K562 (cell line): ENCODE results near the gene OPRM1. TPM values are rescaled to one million over a fixed set of nuclear protein-coding genes. Genes with fewer than 3 reads are reported as not detected.

Source experiments
- ATAC-seq: fragments of 200-7000 bp; cut with Tn5 transposase; 3 replicates; pipeline ENCODE4 v1.9.1; 2020; ENCODE audit warnings: moderate library complexity
- BruUV-seq: library from RNA; stranded (reverse); fragments of 400-500 nt; replicated peaks from 2 replicates; lab custom pipeline; 2021; lab: Mats Ljungman, UMichigan
- CTCF ChIA-PET: fragments of 300-600 bp; formaldehyde crosslinking; extraction: SDS; loops from one replicate; lab custom pipeline; 2021; ENCODE audit warnings: low intra/inter-chr PET ratio; lab: Yijun Ruan, JAX
- POLR2A ChIA-PET: fragments of 300-600, 350-650 bp; sonication (Branson Sonifier 250); formaldehyde crosslinking; extraction: SDS; loops from one replicate; lab custom pipeline; 2021; ENCODE audit warnings: antibody characterized with exemption, inconsistent platforms; lab: Yijun Ruan, JAX
- DNase-seq, 4 experiments: peaks; one replicate each; pipeline versions ENCODE4 v3.0.0 to v3.0.0-alpha.2; 2011 to 2018; ENCODE audit warnings: low spot score in 3 of 4, mixed read lengths in 3 of 4; ENCODE audit errors: extremely low read depth in 1 of 4
- FAIRE-seq: peaks from 2 replicates; lab custom pipeline; 2011; peaks lifted over from hg19 to GRCh38; lab: Jason Lieb, UNC
- H2AFZ ChIP-seq: 2 replicates; pipeline ENCODE4 v1.6.0; 2011; ENCODE audit warnings: low read depth, low read length, control low read depth, inconsistent platforms
- H3K27ac ChIP-seq: fragments of 200-600 bp; 3 replicates; pipeline ENCODE4 v1.8.0; 2011; ENCODE audit warnings: low read depth, mild to moderate bottlenecking, control low read depth, inconsistent platforms, low read length, moderate library complexity, mixed read lengths; ENCODE audit errors: extremely low read depth
- H3K27me3 ChIP-seq, 2 experiments: fragments of 300-600 bp in 1 of 2; 2 replicates in 1 of 2; 3 replicates in 1 of 2; pipeline versions ENCODE4 v1.6.0 to v1.8.0; 2011; ENCODE audit warnings: inconsistent platforms in 2 of 2, low read length in 2 of 2, mild to moderate bottlenecking in 1 of 2, mixed read lengths in 1 of 2, moderate library complexity in 1 of 2; ENCODE audit not compliant: control insufficient read depth in 2 of 2, insufficient read depth in 2 of 2
- H3K36me3 ChIP-seq: fragments of 300-600 bp; 3 replicates; pipeline ENCODE4 v1.8.0; 2011; ENCODE audit warnings: mild to moderate bottlenecking, low read length, inconsistent platforms; ENCODE audit not compliant: control insufficient read depth, insufficient read depth
- H3K4me1 ChIP-seq, 2 experiments: fragments of 200-600 bp in 1 of 2; replicated peaks in 1 of 2; 2 replicates in 1 of 2; 3 replicates in 1 of 2; pipeline versions ENCODE4 v1.5.1 to v1.8.0; 2011; ENCODE audit warnings: inconsistent platforms in 2 of 2, low read length in 2 of 2, mild to moderate bottlenecking in 1 of 2, mixed read lengths in 1 of 2, moderate library complexity in 1 of 2; ENCODE audit not compliant: control insufficient read depth in 2 of 2, insufficient read depth in 2 of 2
- H3K4me2 ChIP-seq: 2 replicates; pipeline ENCODE4 v1.6.1; 2011; ENCODE audit warnings: low read length, control low read depth, inconsistent platforms, mixed read lengths; ENCODE audit not compliant: insufficient read depth
- H3K4me3 ChIP-seq: fragments of 200-600 bp; sonication (generic), shearing (Covaris generic); 2 replicates; pipeline ENCODE4 v1.5.1; 2016; ENCODE audit warnings: control low read depth, inconsistent platforms
- H3K79me2 ChIP-seq: fragments of 200-600 bp; 3 replicates; pipeline ENCODE4 v1.8.0; 2011; ENCODE audit warnings: low read length, inconsistent platforms; ENCODE audit not compliant: control insufficient read depth, insufficient read depth
- H3K9ac ChIP-seq, 2 experiments: 2 replicates each; pipeline versions ENCODE4 v1.6.0 to v1.6.1; 2011; ENCODE audit warnings: low read depth in 2 of 2, low read length in 2 of 2, control low read depth in 1 of 2, inconsistent platforms in 1 of 2, mild to moderate bottlenecking in 1 of 2, mixed read lengths in 1 of 2; ENCODE audit not compliant: insufficient read depth in 1 of 2
- H3K9me1 ChIP-seq: one replicate; pipeline ENCODE4 v1.6.0; 2011; ENCODE audit warnings: inconsistent platforms, mild to moderate bottlenecking, low read length, moderate library complexity; ENCODE audit not compliant: control insufficient read depth, insufficient read depth
- H3K9me3 ChIP-seq: replicated peaks from 2 replicates; pipeline ENCODE4 v1.5.1; 2011; ENCODE audit warnings: low read depth, low read length, inconsistent platforms; ENCODE audit not compliant: control insufficient read depth, insufficient read depth
- H4K20me1 ChIP-seq: replicated peaks from 2 replicates; pipeline ENCODE4 v1.6.1; 2011; ENCODE audit warnings: low read length, inconsistent platforms, mixed read lengths; ENCODE audit not compliant: control insufficient read depth, insufficient read depth
- ATF4 ChIP-seq: fragments of 450-650 bp; formaldehyde crosslinking; IDR thresholded peaks from 2 replicates; pipeline ENCODE4 v1.4.0; 2022; ENCODE audit warnings: mild to moderate bottlenecking, moderate library complexity
- C11orf30 ChIP-seq: fragments of 450-650 bp; IDR thresholded peaks from 2 replicates; pipeline ENCODE4 v1.6.1; 2016; ENCODE audit warnings: low read depth, mild to moderate bottlenecking
- DNMT1 ChIP-seq: fragments of 450-650 bp; IDR thresholded peaks from 2 replicates; pipeline ENCODE4 v1.6.1; 2016; ENCODE audit warnings: antibody characterized with exemption, mild to moderate bottlenecking
- ELF2 ChIP-seq: fragments of 250-450 bp; sonication (Bioruptor Pico); IDR thresholded peaks from 2 replicates; pipeline ENCODE4 v1.5.0; 2021; ENCODE audit warnings: mild to moderate bottlenecking
- ESRRA ChIP-seq: fragments of 450-650 bp; IDR thresholded peaks from 2 replicates; pipeline ENCODE4 v1.6.1; 2014; ENCODE audit warnings: low read depth, mild to moderate bottlenecking, moderate library complexity, borderline replicate concordance
- MAFG ChIP-seq: fragments of 450-650 bp; conservative IDR thresholded peaks from 2 replicates; pipeline ENCODE4 v1.6.1; 2016; ENCODE audit warnings: missing genetic modification characterization, missing compliant biosample characterization
- MEF2A ChIP-seq: IDR thresholded peaks from 2 replicates; pipeline ENCODE4 v1.6.1; 2011; ENCODE audit warnings: low read depth, mild to moderate bottlenecking, low read length, moderate library complexity; ENCODE audit not compliant: control insufficient read depth
- NR2C2 ChIP-seq, 2 experiments: fragments of 200-800 bp in 1 of 2; sonication (Bioruptor generic) in 1 of 2; sonication (generic) in 1 of 2; formaldehyde crosslinking in 1 of 2; IDR thresholded peaks; 2 replicates each; pipeline versions ENCODE4 v1.6.1 to v1.8.0; 2016 to 2022; ENCODE audit warnings: mild to moderate bottlenecking in 1 of 2, missing compliant biosample characterization in 1 of 2, missing genetic modification characterization in 1 of 2, missing genetic modification reagents in 1 of 2
- ZNF124 ChIP-seq: sonication (generic); formaldehyde crosslinking; IDR thresholded peaks from 2 replicates; pipeline ENCODE4 v1.8.1; 2022; ENCODE audit warnings: missing genetic modification reagents
- ZNF316 ChIP-seq: fragments of 450-650 bp; IDR thresholded peaks from 2 replicates; pipeline ENCODE4 v1.6.1; 2016
- ZNF75A ChIP-seq: fragments of 450-650 bp; formaldehyde crosslinking; IDR thresholded peaks from 2 replicates; pipeline ENCODE4 v1.4.0; 2020; ENCODE audit warnings: mild to moderate bottlenecking
- WGBS: fragments of 100-300 bp; shearing (Covaris generic); methylation state at CpG from one replicate; pipeline ENCODE4 v1.1.6; 2016; ENCODE audit warnings: low coverage, mixed read lengths; ENCODE audit not compliant: insufficient coverage; ENCODE audit errors: missing lambda C conversion rate; 5-methylcytosine and 5-hydroxymethylcytosine counted together
- in situ Hi-C: fragments of 300-500 bp; cut with MboI; formaldehyde crosslinking; loops from 4 replicates; pipeline ENCODE4 v1.15.0; 2018; ENCODE audit warnings: inconsistent platforms, mixed read lengths
- intact Hi-C: fragments of 100-400 bp; cut with micrococcal nuclease; formaldehyde crosslinking; loops from 2 replicates; pipeline ENCODE4 v1.14.2; 2022
- polyA plus RNA-seq, 8 experiments: library from polyadenylated mRNA; depleted of rRNA in 4 of 8; stranded (reverse) in 5 of 8; unstranded in 3 of 8; fragments of >200 nt; fragmentation: Nextera tagmentation in 2 of 8; fragmentation: Illumina TruSeq in 1 of 8; extraction: Ambion mirVana in 2 of 8; extraction: Trizol in 1 of 8; gene quantifications; 2 replicates each; pipeline versions ENCODE4 v1.2.1 to v1.2.3, GENCODE V29; 2011 to 2014; ENCODE audit warnings: inconsistent platforms in 1 of 8, missing spikeins in 1 of 8
- total RNA-seq, 7 experiments: library from RNA; depleted of rRNA in 6 of 7; stranded (reverse); fragments of >200 nt in 6 of 7; fragmentation: Illumina TruSeq in 2 of 7; extraction: Trizol in 2 of 7; gene quantifications; 2 replicates each; pipeline versions ENCODE4 v1.2.1 to v1.2.3, GENCODE V29; 2011 to 2021; ENCODE audit warnings: low replicate concordance in 1 of 7

Gene OPRM1
- total and polyA plus RNA-seq, 9 of the 15 experiments (the other 6 are each of a cell fraction or from before 2014, with no cell fraction given) = not detected

GRCh38 chr6:154223296-154223695 lies 184.3 kb downstream of the OPRM1 start:
- Histone ChIP-seq H3K4me1 (no peaks in the 10 kb centered on the region), H3K79me2 (no peaks in the 10 kb centered on the region), H3K36me3 (no peaks in the 10 kb centered on the region), H2AFZ (no peak overlapping the region), H3K9ac (no peak overlapping the region), H4K20me1 (no peaks in the 10 kb centered on the region), H3K4me3 (no peak overlapping the region), H3K27me3 (peaks cover 0 to 5% of the 10 kb centered on the region in 2 experiments; a peak in 2 of 5 replicates), H3K9me3 (no peaks in the 10 kb centered on the region)
- in situ Hi-C loops = no loop called here
- 0% methylated on average over 2 of the region's 2 CpGs for WGBS
- no TSS peak for BruUV-seq
- POLR2A ChIA-PET = interaction anchor here (0.7 to 1.0 kb wide), 2 partner anchors 15 to 138 kb away, joined by 3 read pairs; no protein-coding TSS in a partner anchor
- DNase-seq = no peak
- no peak for TF ChIP-seq ATF4 (CRISPR knock-in tag)
- TF ChIP-seq DNMT1 = no peak
- TF ChIP-seq, all 486 proteins: peak for 0
- ATAC-seq (no peak), FAIRE-seq (no peak)
- Histone ChIP-seq H3K27ac (no peak overlapping the region), H3K9me1 (no peaks in the 10 kb centered on the region), H3K4me2 (no peak overlapping the region)
- intact Hi-C loops = no loop called here
- CTCF ChIA-PET = no interaction called here

GRCh38 chr6:154226461-154226860 lies 187.4 kb downstream of the OPRM1 start:
- intact Hi-C loops (no loop called here), in situ Hi-C loops (no loop called here)
- H3K4me3 ChIP-seq = no peak overlapping the region
- H3K9me1 ChIP-seq = no peaks in the 10 kb centered on the region
- no peak overlapping the region for H3K9ac ChIP-seq
- FAIRE-seq (no peak), ATAC-seq (no peak), DNase-seq (no peak)
- ChIA-PET POLR2A (no interaction called here), CTCF (no interaction called here)
- 0% methylated on average over 3 of the region's 3 CpGs for whole genome bisulfite sequencing
- H4K20me1 ChIP-seq = no peaks in the 10 kb centered on the region
- H3K9me3 ChIP-seq = no peaks in the 10 kb centered on the region
- H3K4me1 ChIP-seq = no peaks in the 10 kb centered on the region
- no peak overlapping the region for H2AFZ ChIP-seq
- no peaks in the 10 kb centered on the region for H3K27me3 ChIP-seq
- no peaks in the 10 kb centered on the region for H3K36me3 ChIP-seq
- no peak overlapping the region for H3K27ac ChIP-seq
- no peak overlapping the region for H3K4me2 ChIP-seq
- no TSS peak for BruUV-seq
- H3K79me2 ChIP-seq = no peaks in the 10 kb centered on the region
- TF ChIP-seq NR2C2 (CRISPR knock-in tag; IDR thresholded peaks at IDR 0.05) = no peak
- no peak for TF ChIP-seq NR2C2 (tag; IDR thresholded peaks at IDR 0.05)
- TF ChIP-seq ZNF124 (CRISPR knock-in tag) = no peak
- TF ChIP-seq ZNF75A = no peak
- TF ChIP-seq MAFG (tag) = 0 out of 2 replicates have a peak, but pooled peaks have one; percentile 34
- no peak for TF ChIP-seq MEF2A
- TF ChIP-seq ZNF316 = peak; percentile 67
- no peak for TF ChIP-seq ELF2 (CRISPR knock-in tag)
- peak; percentile 36; the same call in 1 of the 2 replicates for TF ChIP-seq C11orf30
- no peak for TF ChIP-seq ESRRA
